ENCODE data around the gene GARIN6.

DNA sequence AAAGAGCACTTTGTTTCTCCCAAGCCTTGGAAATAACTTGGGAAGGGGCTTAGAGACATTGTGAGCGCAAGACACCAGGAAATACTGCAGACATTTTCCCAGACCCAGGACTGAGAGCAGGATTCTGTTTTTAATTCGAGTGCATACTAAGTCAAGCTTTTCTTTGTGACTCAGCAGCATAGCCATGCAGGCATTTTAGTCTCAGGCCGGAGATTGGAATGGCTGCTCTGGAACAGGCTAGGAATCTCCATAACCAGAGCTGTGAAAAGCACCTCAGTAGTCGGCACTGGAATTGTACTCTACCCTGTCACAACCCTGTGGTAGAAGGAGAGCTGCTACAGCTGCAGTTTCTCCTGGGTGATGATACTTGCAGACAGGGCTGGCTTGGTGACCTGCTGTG is 28.9 kb upstream of the GARIN6 start:
- TF ChIP-seq CTCF (IDR thresholded peaks at IDR 0.05) (no peak), EP300 (IDR thresholded peaks at IDR 0.05) (no peak), POLR2A (IDR thresholded peaks at IDR 0.05) (no peak)
